Measurements from ENCODE around the gene NCL.

DNA sequence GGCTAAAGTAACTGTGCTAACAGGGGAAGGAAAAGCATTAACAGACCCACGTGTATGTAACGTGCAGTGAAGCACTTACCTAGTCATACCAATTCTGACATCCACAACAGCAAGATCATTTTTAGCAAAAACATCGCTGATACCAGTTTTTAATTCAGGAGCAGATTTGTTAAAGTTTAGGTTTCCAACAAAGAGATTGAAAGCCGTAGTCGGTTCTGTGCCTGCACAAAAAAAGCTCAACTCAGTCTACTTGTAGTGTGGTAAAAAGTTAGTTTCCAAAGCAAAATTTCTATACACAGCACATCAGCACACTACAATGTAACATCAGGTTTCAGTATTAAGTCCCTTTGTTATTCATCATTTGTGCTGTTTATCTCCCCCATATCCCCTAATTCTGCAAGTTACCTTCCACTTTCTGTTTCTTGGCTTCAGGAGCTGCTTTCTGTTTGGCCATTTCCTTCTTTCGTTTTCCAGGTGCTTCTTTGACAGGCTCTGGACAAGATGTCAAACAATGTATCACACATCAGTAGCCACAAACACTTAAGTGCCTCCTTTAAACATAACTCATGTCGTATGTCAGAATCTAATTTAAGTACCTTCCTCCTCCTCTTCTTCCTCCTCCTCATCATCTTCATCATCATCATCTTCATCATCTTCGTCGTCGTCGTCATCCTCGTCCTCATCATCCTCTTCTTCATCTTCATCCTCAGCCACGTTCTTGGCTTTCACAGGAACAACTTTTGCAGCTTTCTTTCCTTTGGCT lies 4.0 kb downstream of the NCL start:
- TF ChIP-seq, protein P1, sequence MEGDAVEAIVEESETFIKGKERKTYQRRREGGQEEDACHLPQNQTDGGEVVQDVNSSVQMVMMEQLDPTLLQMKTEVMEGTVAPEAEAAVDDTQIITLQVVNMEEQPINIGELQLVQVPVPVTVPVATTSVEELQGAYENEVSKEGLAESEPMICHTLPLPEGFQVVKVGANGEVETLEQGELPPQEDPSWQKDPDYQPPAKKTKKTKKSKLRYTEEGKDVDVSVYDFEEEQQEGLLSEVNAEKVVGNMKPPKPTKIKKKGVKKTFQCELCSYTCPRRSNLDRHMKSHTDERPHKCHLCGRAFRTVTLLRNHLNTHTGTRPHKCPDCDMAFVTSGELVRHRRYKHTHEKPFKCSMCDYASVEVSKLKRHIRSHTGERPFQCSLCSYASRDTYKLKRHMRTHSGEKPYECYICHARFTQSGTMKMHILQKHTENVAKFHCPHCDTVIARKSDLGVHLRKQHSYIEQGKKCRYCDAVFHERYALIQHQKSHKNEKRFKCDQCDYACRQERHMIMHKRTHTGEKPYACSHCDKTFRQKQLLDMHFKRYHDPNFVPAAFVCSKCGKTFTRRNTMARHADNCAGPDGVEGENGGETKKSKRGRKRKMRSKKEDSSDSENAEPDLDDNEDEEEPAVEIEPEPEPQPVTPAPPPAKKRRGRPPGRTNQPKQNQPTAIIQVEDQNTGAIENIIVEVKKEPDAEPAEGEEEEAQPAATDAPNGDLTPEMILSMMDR (IDR thresholded peaks at IDR 0.05; ENCODE audit: insufficient read depth, low read length, poor library complexity, severe bottlenecking): no peak
- no peak for TF ChIP-seq EZH2phosphoT487 (conservative IDR thresholded peaks at IDR 0.05; ENCODE audit: low read length)

All from SU-DHL-6 (cell line).